Trophoblast cell (in vitro differentiated cells and primary cell): ENCODE results near the gene TF.

Source experiments
- DNase-seq, 2 donors: peaks; one replicate each; pipeline ENCODE4 v3.0.0-alpha.2; 2016
- H2AFZ ChIP-seq: 2 replicates; pipeline ENCODE4 v1.6.1; 2013; ENCODE audit warnings: low read length, moderate library complexity, mild to moderate bottlenecking; ENCODE audit not compliant: insufficient read depth, poor library complexity
- H2AK5ac ChIP-seq: 2 replicates; pipeline ENCODE4 v1.6.1; 2013; ENCODE audit warnings: mild to moderate bottlenecking, low read length
- H2BK120ac ChIP-seq: 2 replicates; pipeline ENCODE4 v1.6.1; 2013; ENCODE audit warnings: low read length, mild to moderate bottlenecking, moderate library complexity; ENCODE audit not compliant: insufficient read depth, poor library complexity
- H2BK12ac ChIP-seq: 2 replicates; pipeline ENCODE4 v1.6.1; 2013; ENCODE audit warnings: mild to moderate bottlenecking, low read length, moderate library complexity
- H2BK5ac ChIP-seq: 2 replicates; pipeline ENCODE4 v1.6.1; 2013; ENCODE audit warnings: low read length, low read depth, moderate library complexity, mild to moderate bottlenecking; ENCODE audit not compliant: poor library complexity
- H3K14ac ChIP-seq: 2 replicates; pipeline ENCODE4 v1.6.1; 2013; ENCODE audit warnings: mild to moderate bottlenecking, low read length
- H3K18ac ChIP-seq: 2 replicates; pipeline ENCODE4 v1.6.1; 2013; ENCODE audit warnings: mild to moderate bottlenecking, low read length
- H3K23ac ChIP-seq: 2 replicates; pipeline ENCODE4 v1.6.1; 2013; ENCODE audit warnings: low read length
- H3K27ac ChIP-seq: 2 replicates; pipeline ENCODE4 v1.5.1; 2013; ENCODE audit warnings: low read depth, mild to moderate bottlenecking, inconsistent platforms, low read length, moderate library complexity
- H3K27me3 ChIP-seq: 2 replicates; pipeline ENCODE4 v1.6.1; 2013; ENCODE audit warnings: inconsistent platforms, mild to moderate bottlenecking, low read length, moderate library complexity; ENCODE audit not compliant: insufficient read depth
- H3K36me3 ChIP-seq, 2 experiments: 1 replicate in 1 of 2; 2 replicates in 1 of 2; pipeline ENCODE4 v1.6.1; 2013; ENCODE audit warnings: low read length in 2 of 2, mild to moderate bottlenecking in 2 of 2, moderate library complexity in 1 of 2; ENCODE audit not compliant: insufficient read depth in 2 of 2, control insufficient read depth in 1 of 2
- H3K4ac ChIP-seq: 2 replicates; pipeline ENCODE4 v1.6.1; 2013; ENCODE audit warnings: low read depth, mild to moderate bottlenecking, low read length, moderate library complexity
- H3K4me1 ChIP-seq, 2 experiments: 1 replicate in 1 of 2; 2 replicates in 1 of 2; pipeline ENCODE4 v1.6.1; 2013; ENCODE audit warnings: low read length in 2 of 2, mild to moderate bottlenecking in 2 of 2, moderate library complexity in 1 of 2; ENCODE audit not compliant: insufficient read depth in 2 of 2, control insufficient read depth in 1 of 2
- H3K4me2 ChIP-seq: 2 replicates; pipeline ENCODE4 v1.6.1; 2013; ENCODE audit warnings: inconsistent platforms, mild to moderate bottlenecking, low read length, moderate library complexity
- H3K4me3 ChIP-seq: 2 replicates; pipeline ENCODE4 v1.5.1; 2013; ENCODE audit warnings: mild to moderate bottlenecking, low read depth, low read length, inconsistent platforms
- H3K79me1 ChIP-seq: one replicate; pipeline ENCODE4 v1.6.1; 2013; ENCODE audit warnings: low read length
- H3K79me2 ChIP-seq: 2 replicates; pipeline ENCODE4 v1.6.1; 2013; ENCODE audit warnings: low read length, mild to moderate bottlenecking; ENCODE audit not compliant: control insufficient read depth, insufficient read depth, poor library complexity
- H3K9ac ChIP-seq: 2 replicates; pipeline ENCODE4 v1.6.1; 2013; ENCODE audit warnings: mild to moderate bottlenecking, low read length
- H3K9me3 ChIP-seq: 2 replicates; pipeline ENCODE4 v1.6.1; 2013; ENCODE audit warnings: low read depth, mild to moderate bottlenecking, control low read depth, inconsistent platforms, low read length; ENCODE audit not compliant: insufficient read depth
- H4K12ac ChIP-seq: 2 replicates; pipeline ENCODE4 v1.6.1; 2013; ENCODE audit warnings: low read depth, mild to moderate bottlenecking, low read length, moderate library complexity
- H4K8ac ChIP-seq: 2 replicates; pipeline ENCODE4 v1.6.1; 2013; ENCODE audit warnings: low read depth, mild to moderate bottlenecking, low read length, moderate library complexity
- H4K91ac ChIP-seq: one replicate; pipeline ENCODE4 v1.6.1; 2013; ENCODE audit warnings: low read depth, mild to moderate bottlenecking, low read length, moderate library complexity
- WGBS: extraction: QIAGEN DNeasy Blood & Tissue Kit; methylation state at CpG from one replicate; pipeline ENCODE4 v1.1.7; 2013; ENCODE audit warnings: missing lambda C conversion rate; ENCODE audit not compliant: insufficient read length, insufficient coverage; ENCODE audit errors: extremely low coverage; 5-methylcytosine and 5-hydroxymethylcytosine counted together

TF gene

DNA sequence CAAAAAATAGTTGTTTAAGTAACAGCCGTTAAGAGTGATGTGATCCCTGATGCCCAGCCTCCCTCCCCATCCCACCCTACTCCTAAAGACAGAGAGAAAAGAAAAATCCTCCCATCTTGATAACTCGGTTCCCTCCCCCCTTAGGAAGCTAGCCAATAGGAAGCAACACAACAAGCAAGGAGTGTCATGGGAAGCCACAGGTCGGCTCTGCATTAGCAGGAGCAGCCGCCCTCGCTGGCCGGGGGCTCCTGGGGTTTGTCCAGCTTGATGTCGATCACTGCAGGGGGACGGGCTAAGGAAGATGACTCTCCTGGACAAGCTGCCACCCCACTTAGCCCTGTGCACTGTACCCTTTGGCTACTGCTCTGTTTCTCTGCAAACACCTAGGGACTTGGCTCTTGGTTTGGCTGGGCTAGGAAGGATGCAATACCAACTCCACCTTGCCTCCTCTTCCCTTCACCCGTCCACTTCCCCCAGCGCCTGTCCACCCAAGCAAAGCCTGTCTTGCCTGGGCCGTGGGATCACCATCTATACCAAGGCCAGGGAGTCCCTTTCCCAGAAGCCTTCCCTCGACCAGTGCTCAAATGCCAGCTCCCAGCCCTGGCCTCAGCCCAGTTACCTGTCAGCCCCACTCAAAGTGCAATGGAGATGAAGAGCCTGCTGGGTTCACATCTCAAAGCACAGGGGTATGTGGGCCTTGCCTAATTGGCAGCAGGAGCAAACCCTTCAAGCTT lies 82.5 kb downstream of the TF start:
- H2BK12ac ChIP-seq: no peak overlapping the region
- WGBS: no CpG with 5 or more reads among the region's 12 CpGs
- H4K12ac ChIP-seq: no peak overlapping the region
- no peak overlapping the region for H3K9ac ChIP-seq
- H3K27ac ChIP-seq: no peak overlapping the region
- H2AFZ ChIP-seq: no peak overlapping the region
- H2BK5ac ChIP-seq: no peak overlapping the region
- H3K79me1 ChIP-seq: no peaks in the 10 kb centered on the region
- peaks cover 5% of the 10 kb centered on the region for H3K9me3 ChIP-seq
- H3K4me2 ChIP-seq: no peak overlapping the region
- H3K36me3 ChIP-seq: peaks cover 0 to 5% of the 10 kb centered on the region in 2 experiments
- no peak overlapping the region for H2BK120ac ChIP-seq
- DNase-seq: no peak
- H3K4me3 ChIP-seq: peak overlapping the region; percentile 31
- no peak overlapping the region for H4K91ac ChIP-seq
- no peaks in the 10 kb centered on the region for H3K79me2 ChIP-seq
- no peaks in the 10 kb centered on the region for H3K4me1 ChIP-seq
- H3K4ac ChIP-seq: no peak overlapping the region
- no peak overlapping the region for H2AK5ac ChIP-seq
- no peaks in the 10 kb centered on the region for H3K27me3 ChIP-seq
- H3K23ac ChIP-seq: no peak overlapping the region
- H3K14ac ChIP-seq: no peak overlapping the region
- H3K18ac ChIP-seq: no peak overlapping the region
- H4K8ac ChIP-seq: no peak overlapping the region

DNA sequence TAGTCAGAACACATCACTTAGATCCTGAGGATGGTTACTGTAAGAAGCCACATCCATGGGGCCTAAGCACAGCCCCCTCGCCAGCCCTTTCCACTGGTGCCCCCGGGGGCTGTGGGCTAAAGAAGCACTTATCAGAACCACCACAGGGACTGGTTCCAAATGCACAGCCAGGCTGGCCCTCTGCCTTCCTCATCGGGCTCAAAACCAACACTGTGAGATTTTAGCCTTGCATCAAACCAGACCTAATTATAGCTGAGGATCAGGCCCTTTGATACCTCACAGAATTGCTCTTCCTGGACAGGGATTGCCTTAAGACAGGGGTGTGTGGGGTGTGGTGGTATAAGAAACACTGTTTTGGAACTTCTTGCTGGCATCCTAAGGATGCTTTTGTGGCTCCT lies 83.1 kb downstream of the TF start:
- Histone ChIP-seq H3K9me3 (peaks cover 5% of the 10 kb centered on the region), H4K12ac (no peak overlapping the region), H3K36me3 (peaks cover 0 to 2% of the 10 kb centered on the region in 2 experiments), H3K14ac (no peak overlapping the region), H3K18ac (no peak overlapping the region), H2BK120ac (no peak overlapping the region), H3K9ac (no peak overlapping the region), H3K4me1 (no peaks in the 10 kb centered on the region), H2BK5ac (no peak overlapping the region), H3K79me2 (no peaks in the 10 kb centered on the region), H3K4me2 (no peak overlapping the region), H4K91ac (no peak overlapping the region), H2AK5ac (no peak overlapping the region), H2BK12ac (no peak overlapping the region), H3K79me1 (no peaks in the 10 kb centered on the region), H2AFZ (no peak overlapping the region), H3K4me3 (no peak overlapping the region), H3K27ac (no peak overlapping the region), H3K27me3 (no peaks in the 10 kb centered on the region), H3K4ac (no peak overlapping the region), H3K23ac (no peak overlapping the region), H4K8ac (no peak overlapping the region)
- DNase-seq: no peak
- no CpG with 5 or more reads among the region's 3 CpGs for WGBS

DNA sequence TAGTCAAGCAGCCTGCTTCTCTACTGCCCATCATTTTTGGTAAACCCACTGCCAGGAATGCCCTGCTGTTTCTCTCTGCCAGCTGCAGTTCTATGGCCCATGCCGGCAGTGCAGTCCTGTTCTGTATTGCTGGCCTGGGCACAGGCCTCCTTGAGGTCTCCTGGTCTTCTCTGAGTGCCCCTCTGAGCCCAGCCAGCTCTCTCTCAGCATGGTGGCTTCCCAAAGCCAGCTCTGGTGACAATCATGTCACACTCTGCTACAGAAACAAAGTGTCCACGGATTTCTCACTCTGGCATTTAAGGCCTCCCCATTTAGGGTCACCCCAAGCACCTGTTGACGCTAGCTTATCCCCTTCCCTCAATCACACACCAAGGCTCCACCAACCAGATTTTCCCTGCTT lies 83.9 kb downstream of the TF start:
- H3K18ac ChIP-seq: no peak overlapping the region
- H3K4ac ChIP-seq: no peak overlapping the region
- no peaks in the 10 kb centered on the region for H3K36me3 ChIP-seq
- H2BK5ac ChIP-seq: no peak overlapping the region
- no CpG with 5 or more reads among the region's 3 CpGs for WGBS
- H4K91ac ChIP-seq: no peak overlapping the region
- no peak overlapping the region for H2BK120ac ChIP-seq
- H4K8ac ChIP-seq: no peak overlapping the region
- H3K4me3 ChIP-seq: no peak overlapping the region
- no peak overlapping the region for H2AK5ac ChIP-seq
- H3K9me3 ChIP-seq: peaks cover 2% of the 10 kb centered on the region
- no peaks in the 10 kb centered on the region for H3K4me1 ChIP-seq
- no peak overlapping the region for H3K4me2 ChIP-seq
- no peak overlapping the region for H3K14ac ChIP-seq
- H3K23ac ChIP-seq: no peak overlapping the region
- H2BK12ac ChIP-seq: no peak overlapping the region
- no peak overlapping the region for H3K27ac ChIP-seq
- H3K79me1 ChIP-seq: no peaks in the 10 kb centered on the region
- no peaks in the 10 kb centered on the region for H3K27me3 ChIP-seq
- no peak for DNase-seq
- H3K9ac ChIP-seq: no peak overlapping the region
- no peak overlapping the region for H4K12ac ChIP-seq
- H3K79me2 ChIP-seq: no peaks in the 10 kb centered on the region
- H2AFZ ChIP-seq: no peak overlapping the region

DNA sequence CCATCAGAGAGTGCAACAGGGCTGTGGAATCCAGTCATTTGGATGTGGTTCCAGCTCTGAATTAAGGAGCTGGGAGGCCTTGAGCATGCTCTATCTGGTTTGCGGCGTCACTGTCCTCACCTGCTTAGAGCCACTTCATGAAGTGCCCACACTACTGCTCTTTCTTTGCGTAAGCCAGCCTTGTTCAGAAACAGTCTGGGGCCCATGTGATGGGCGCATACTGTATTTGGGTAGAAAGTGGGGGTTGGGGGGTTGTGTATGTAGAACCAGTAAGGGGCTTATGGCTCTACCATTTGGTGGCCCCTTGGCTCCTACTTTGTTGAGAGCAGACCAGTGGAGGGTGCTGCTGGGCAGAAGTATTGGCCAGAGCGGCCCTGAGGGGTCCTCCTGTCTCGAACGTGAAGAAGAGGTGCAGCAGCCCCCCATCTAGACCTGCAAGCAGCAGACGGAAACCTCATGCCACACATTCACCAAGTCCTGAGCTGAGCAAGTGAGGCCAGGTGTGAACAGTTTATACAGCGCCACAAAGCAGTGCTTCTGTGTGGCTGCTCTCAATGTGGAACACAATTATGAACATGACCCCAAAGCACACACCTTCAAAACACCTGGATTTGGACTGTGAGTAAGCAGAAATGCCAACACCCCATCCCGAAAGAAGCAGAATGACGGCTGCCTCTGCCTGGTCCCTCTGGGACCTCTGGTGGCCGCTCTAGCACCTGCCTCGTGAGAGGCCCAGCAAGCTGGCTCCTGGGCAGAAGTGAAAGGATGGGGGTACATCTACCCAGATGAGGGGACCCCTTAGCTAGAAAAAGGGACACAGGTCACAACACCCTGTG lies 86.0 kb downstream of the TF start:
- H3K4ac ChIP-seq: no peak overlapping the region
- no peak overlapping the region for H2BK5ac ChIP-seq
- no peak overlapping the region for H3K18ac ChIP-seq
- H4K91ac ChIP-seq: no peak overlapping the region
- H3K4me3 ChIP-seq: no peak overlapping the region
- WGBS: no CpG with 5 or more reads among the region's 13 CpGs
- no peaks in the 10 kb centered on the region for H3K79me1 ChIP-seq
- no peaks in the 10 kb centered on the region for H3K27me3 ChIP-seq
- H3K9ac ChIP-seq: no peak overlapping the region
- no peak overlapping the region for H4K12ac ChIP-seq
- H2BK12ac ChIP-seq: no peak overlapping the region
- H2AFZ ChIP-seq: no peak overlapping the region
- H2AK5ac ChIP-seq: no peak overlapping the region
- H2BK120ac ChIP-seq: no peak overlapping the region
- H3K4me2 ChIP-seq: no peak overlapping the region
- no peak overlapping the region for H3K14ac ChIP-seq
- no peak overlapping the region for H4K8ac ChIP-seq
- no peaks in the 10 kb centered on the region for H3K79me2 ChIP-seq
- peaks cover 5% of the 10 kb centered on the region for H3K9me3 ChIP-seq
- H3K27ac ChIP-seq: no peak overlapping the region
- H3K23ac ChIP-seq: no peak overlapping the region
- no peaks in the 10 kb centered on the region for H3K36me3 ChIP-seq
- no peak for DNase-seq
- no peaks in the 10 kb centered on the region for H3K4me1 ChIP-seq
